GM20000 (cell line): Measurements from ENCODE around the gene AQP12B.
"Not testable (repeated sequence)": the region's sequence is repeated elsewhere in the genome, so short reads cannot be mapped to it uniquely, and the experiment has no call there.

ENCODE experiments used
- DNase-seq: peaks from one replicate; pipeline ENCODE4 v3.0.0; 2012; ENCODE audit warnings: low spot score
- TF ChIP-seq, protein P1 (sequence below): IDR thresholded peaks from 2 replicates; pipeline ENCODE4 v1.5.1; 2012; ENCODE audit warnings: mild to moderate bottlenecking, control low read depth; ENCODE audit errors: extremely low read depth, missing control alignments

AQP12B gene

DNA sequence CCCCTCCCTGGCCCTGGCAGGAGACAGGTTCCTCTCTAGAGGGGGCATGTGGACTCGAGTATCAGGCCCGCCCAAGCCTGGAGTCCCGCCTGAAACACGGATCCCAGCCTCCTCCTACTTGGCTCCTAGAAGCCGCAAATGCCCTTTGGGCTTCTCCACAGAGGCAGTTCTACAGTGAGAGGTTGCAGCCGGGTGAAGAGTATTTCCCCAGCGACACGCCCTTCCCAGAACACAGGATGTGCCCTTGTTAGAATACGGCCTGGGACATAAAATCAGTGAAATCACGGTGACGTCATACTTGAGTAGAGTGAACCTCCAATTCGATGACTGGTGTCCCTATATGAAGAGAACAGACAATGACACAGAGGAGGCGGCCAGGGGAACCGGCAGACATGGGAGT lies 4.6 kb downstream of the AQP12B start:
- not testable (repeated sequence) for DNase-seq

DNA sequence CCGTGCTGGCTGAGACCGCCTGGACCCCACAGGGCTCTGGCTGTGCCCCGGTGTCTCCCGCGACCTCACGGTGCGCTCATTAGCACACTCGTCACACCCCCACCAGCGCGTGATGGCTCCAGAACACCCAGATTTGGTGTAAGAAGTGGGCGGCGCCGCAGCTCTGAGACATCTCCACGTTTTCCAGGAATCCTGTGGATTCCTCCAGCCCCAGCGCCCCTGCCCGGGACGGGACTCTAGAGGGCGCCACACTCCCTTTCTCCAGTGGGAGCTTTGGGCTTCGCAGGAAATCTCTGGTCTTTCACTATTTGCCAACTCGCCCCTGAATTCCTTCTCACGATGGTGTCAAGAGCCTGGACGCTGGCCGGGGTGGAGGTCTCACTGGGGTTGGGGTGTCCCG lies 7.3 kb downstream of the AQP12B start:
- not testable (repeated sequence) for DNase-seq

DNA sequence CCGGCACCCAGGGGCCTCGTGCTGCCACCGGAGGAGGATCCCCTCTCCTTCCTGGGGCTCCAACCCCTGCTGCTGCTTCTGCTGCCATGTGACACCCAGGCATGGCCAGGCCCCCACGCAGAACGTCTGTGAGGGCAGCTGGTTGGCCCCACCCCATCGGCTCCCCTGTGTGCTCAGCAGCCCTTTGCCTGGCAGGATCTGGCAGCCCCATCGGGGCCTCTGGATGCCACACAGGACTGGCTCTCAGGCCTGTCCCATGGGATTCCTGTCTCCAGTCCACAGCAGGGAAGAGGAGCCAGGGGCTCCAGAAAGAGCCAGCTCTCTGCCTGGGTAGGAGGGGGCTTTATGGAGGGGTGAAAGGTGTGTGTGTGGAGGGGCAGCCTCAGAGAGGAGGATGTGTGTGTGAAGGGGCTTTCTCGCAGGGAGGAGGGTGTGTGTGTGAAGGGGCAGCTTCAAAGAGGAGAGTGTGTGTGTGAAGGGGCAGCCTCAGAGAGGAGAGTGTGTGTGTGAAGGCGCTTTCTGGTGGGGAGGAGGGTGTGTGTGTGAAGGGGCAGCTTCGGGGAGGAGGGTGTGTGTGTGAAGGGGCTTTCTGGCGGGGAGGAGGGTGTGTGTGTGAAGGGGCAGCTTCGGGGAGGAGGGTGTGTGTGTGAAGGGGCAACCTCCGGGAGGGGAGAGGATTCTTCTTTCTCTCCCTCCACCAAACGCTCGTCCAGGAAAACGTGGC lies 8.1 kb downstream of the AQP12B start:
- DNase-seq: not testable (repeated sequence)

DNA sequence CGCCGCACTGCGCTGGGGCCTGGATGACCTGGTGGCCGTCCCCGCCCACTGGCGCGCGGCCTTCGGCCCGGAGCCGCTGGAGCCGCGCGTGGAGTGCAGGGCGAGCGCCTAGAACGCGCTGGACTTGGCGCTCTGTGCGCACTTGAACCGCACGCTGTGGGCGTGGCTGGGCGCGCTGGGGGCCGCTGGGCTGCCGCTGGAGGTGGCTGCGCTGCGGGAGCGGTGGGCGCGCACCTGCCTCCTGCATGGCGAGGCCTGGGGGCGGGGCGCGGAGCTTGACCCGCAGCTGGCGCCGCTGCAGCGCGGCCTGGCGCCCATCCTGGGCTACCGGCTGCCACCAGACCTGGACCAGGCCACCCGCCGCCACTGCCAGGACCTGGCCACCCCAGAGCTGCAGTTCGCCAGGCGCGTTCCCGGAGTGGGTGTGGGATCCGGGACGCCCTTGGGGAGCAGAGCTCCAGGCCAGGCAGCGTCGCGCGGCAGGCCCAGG lies 9.9 kb downstream of the AQP12B start:
- DNase-seq: no peak

DNA sequence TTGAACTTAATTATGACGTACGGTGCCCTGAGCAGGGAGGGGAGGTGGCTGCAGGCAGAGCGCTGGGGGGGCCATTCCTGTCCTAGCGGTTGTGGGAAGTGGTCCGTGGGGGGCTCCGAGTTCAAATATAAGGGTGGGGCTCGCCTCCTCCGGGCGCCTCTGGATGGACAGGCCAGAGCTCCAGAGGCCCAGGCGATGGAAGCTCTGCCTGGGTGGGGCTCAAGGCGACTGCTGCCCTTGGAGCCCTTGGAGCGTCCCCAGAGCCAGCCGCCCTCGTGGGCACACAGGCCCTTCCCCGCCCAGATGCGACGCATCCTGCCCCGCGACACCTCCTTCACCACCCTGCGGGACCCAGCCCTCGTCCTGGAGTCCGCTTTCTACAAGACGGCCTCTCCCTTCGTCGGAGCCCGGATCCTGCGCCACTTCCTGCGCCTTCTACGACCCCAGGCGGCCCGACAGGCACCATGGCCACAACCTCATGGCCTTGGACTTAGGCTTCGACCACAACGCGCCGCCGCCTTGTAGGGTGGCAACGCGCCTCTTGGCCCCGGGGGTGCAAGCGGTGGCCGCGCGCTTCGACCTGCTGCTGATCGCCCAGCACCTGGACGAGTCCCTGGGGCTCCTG lies 10.5 kb downstream of the AQP12B start:
- DNase-seq: no peak
- TF ChIP-seq, protein P1, sequence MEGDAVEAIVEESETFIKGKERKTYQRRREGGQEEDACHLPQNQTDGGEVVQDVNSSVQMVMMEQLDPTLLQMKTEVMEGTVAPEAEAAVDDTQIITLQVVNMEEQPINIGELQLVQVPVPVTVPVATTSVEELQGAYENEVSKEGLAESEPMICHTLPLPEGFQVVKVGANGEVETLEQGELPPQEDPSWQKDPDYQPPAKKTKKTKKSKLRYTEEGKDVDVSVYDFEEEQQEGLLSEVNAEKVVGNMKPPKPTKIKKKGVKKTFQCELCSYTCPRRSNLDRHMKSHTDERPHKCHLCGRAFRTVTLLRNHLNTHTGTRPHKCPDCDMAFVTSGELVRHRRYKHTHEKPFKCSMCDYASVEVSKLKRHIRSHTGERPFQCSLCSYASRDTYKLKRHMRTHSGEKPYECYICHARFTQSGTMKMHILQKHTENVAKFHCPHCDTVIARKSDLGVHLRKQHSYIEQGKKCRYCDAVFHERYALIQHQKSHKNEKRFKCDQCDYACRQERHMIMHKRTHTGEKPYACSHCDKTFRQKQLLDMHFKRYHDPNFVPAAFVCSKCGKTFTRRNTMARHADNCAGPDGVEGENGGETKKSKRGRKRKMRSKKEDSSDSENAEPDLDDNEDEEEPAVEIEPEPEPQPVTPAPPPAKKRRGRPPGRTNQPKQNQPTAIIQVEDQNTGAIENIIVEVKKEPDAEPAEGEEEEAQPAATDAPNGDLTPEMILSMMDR: no peak

More for the DNA sequence above, 9.9 kb downstream of the AQP12B start:
- TF ChIP-seq, protein P1: no peak

DNA sequence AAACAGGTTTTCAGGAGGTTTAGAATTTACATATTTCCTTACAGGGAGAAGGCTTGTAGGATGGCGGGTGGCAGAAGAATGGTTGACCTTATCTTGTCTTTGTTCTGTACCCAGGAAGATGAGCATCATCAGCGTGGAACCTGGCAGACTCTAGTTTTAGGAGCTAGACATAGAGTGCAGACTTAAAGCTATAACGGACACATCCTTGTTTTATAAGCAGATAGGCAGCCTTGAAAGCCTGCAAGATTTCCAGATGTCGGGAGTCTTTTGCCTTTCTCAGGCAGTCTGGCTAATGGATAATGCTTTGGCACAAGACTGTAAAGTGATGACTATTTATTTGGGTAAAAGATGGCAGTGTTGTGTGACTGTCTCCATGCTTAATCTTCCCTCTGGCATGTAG lies 11.7 kb downstream of the AQP12B start:
- TF ChIP-seq, protein P1: no peak
- DNase-seq: no peak

DNA sequence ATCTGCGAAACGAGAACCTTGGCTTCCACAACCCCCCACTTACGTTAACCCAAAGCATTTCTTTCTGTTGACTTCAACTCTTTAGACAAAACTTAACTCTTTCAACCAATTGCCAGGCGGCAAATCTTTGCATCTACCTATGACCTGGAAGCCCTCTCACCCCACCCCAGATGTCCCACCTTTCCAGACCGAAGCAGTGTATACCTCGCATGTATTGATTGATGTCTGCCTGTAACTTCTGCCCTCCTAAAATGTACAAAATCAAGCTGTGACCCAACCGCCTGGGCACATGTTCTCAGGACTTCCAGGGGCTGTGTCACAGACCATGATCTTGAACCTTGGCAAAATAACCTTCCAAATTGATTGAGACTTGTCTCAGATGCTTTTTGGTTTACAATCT lies 12.3 kb downstream of the AQP12B start:
- no peak for DNase-seq
- TF ChIP-seq, protein P1: no peak

DNA sequence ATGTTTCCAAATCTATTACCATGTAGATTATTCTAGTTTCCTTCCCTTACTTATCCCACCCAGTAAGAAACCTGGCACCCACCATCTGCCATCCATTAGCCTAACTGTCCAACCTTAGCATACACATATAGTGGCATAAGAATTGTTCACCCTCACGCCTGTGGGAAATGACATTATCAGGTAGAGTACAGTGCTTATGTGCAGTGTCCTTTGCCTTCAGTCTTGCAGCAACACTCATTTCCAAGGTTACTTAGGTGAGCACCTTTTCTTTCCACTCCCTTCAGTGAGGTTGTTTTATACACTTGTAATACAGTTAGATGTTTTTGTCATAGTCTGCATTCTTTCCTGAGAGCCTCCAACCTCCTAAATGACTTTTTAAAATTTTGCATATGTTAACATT lies 18.1 kb downstream of the AQP12B start:
- no peak for DNase-seq
- TF ChIP-seq, protein P1: no peak

DNA sequence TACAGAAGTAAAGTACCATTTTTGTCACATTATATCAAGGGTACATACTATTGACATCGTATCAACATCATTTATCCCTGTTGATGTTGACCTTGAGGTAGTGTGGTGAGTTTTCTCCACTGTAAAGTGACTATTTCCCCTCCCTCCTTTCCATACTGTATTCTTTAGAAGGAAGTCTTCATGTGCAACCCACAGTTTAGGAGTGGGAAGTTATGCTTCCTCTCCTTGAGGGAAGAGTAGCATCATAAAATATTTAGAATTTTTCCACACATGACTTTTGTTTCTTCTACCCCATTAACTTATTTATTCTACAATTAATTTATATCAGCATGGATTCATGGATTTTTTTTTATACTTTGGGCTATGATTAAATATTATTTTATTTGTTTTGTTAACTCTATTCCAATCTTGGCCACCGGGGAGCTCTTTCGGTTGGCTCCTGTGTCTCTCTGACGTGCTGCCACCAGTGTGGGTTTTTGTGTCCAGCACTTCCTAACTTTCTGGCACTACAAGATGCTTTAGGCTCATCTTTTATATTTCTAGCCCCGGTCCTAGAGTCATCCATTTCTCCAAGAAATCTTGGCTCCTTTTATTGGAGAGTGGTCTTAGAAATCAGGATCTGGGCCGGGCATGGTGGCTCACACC lies 19.0 kb downstream of the AQP12B start:
- TF ChIP-seq, protein P1: no peak

More for the DNA sequence above, 19.0 kb downstream of the AQP12B start:
- no peak for DNase-seq
